Urothelium cell line (cell line): Measurements from ENCODE around the gene KIR2DL1.
"Not testable (repeated sequence)": the region's sequence is repeated elsewhere in the genome, so short reads cannot be mapped to it uniquely, and the experiment has no call there.

ENCODE experiments used
- DNase-seq: peaks from one replicate; pipeline ENCODE4 v3.0.0; 2011; ENCODE audit warnings: low spot score, mixed read lengths
- FAIRE-seq: peaks from 2 replicates; lab custom pipeline; 2011; peaks lifted over from hg19 to GRCh38; lab: Jason Lieb, UNC

KIR2DL1 gene

GRCh38 chr19:54817670-54818536 is 48.3 kb downstream of the KIR2DL1 start:
- no peak for DNase-seq
- FAIRE-seq: no peak

DNA sequence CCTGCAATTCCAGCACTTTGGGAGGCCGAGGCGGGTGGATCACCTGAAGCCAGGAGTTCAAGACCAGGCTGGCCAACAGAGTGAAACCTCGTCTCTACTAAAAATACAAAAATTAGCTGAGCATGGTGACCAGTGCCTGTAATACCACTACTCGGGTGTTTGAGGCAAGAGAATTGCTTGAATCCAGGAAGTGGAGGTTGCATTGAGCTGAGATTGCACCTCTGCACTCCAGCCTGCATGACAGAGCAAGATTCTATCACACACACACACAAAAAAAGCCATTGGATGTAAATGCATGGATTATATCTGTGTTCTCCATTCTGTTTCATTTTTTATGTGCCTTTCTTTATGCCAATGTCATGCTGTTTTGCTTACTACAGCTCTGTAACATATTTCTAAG is 54.8 kb downstream of the KIR2DL1 start:
- not testable (repeated sequence) for DNase-seq, FAIRE-seq

DNA sequence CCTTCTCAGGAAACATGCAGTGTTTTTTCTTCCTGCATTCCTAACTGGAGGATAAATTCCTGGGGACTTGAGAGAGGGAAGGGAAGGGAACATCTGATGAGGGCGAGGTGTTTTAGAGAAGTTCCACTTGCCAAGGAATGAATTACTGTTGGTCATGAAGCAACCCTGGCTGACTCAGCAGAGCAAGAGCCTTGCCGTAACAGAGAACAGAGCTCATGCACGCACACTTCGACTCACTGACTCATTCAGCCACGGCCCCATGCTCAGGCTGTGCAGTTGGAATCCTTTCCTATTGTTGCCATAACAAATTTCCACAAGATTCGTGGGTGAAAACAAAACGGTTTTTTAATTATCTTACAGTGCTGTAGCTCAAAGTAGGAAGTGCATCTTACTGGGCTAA is 55.7 kb downstream of the KIR2DL1 start:
- not testable (repeated sequence) for FAIRE-seq, DNase-seq

- not testable (repeated sequence) for FAIRE-seq, DNase-seq
Measured at GRCh38 chr19:54828064-54828463, 58.5 kb downstream of the KIR2DL1 start.

- not testable (repeated sequence) for FAIRE-seq, DNase-seq
Measured at GRCh38 chr19:54832496-54832895, 62.9 kb downstream of the KIR2DL1 start, which contains the start of gene KIR2DS4. Gene KIR2DS4, plus strand, starts transcription at chr19:54832676.
